Cardiac muscle cell (in vitro differentiated cells and primary cell): ENCODE measurements around the gene CBX3. TPM values are rescaled to one million over a fixed set of nuclear protein-coding genes. Genes with fewer than 3 reads are reported as not detected.
"Not testable (repeated sequence)": the region's sequence is repeated elsewhere in the genome, so short reads cannot be mapped to it uniquely, and the experiment has no call there.

Source experiments
- DNase-seq, 2 donors: peaks; one replicate each; pipeline versions ENCODE4 v3.0.0 to v3.0.0-alpha.2; 2010 to 2017; ENCODE audit warnings: low read depth in 1 of 2, low spot score in 1 of 2
- H3K27ac ChIP-seq: fragments of 200-600 bp; sonication (generic); 2 replicates; pipeline ENCODE4 v1.5.1; 2016
- H3K27me3 ChIP-seq: fragments of 200-600 bp; sonication (generic); 2 replicates; pipeline ENCODE4 v1.6.0; 2016; ENCODE audit warnings: control low read depth
- H3K36me3 ChIP-seq: fragments of 200-600 bp; sonication (generic); 2 replicates; pipeline ENCODE4 v1.5.1; 2016; ENCODE audit warnings: control low read depth
- H3K4me1 ChIP-seq: fragments of 200-600 bp; sonication (generic); 2 replicates; pipeline ENCODE4 v1.8.1; 2017; ENCODE audit warnings: low read depth, mild to moderate bottlenecking, mixed run types
- H3K4me3 ChIP-seq: fragments of 200-600 bp; sonication (generic); 2 replicates; pipeline ENCODE4 v1.5.1; 2016; ENCODE audit warnings: mild to moderate bottlenecking
- H3K9me3 ChIP-seq: fragments of 200-600 bp; sonication (generic); 2 replicates; pipeline ENCODE4 v1.5.1; 2017; ENCODE audit warnings: low read depth, mild to moderate bottlenecking, control low read depth
- polyA plus RNA-seq: library from polyadenylated mRNA; unstranded; fragments of >200 nt; fragmentation: Nextera tagmentation; extraction: Ambion mirVana; gene quantifications from 2 replicates; pipeline ENCODE4 v1.2.1, GENCODE V29; 2016
- total RNA-seq: library from RNA; depleted of rRNA; stranded (reverse); fragments of >200 nt; gene quantifications from 2 replicates; pipeline ENCODE4 v1.2.3, GENCODE V29; 2016
- TF ChIP-seq, protein P1 (sequence below): IDR thresholded peaks from 2 replicates; pipeline ENCODE4 v1.5.1; 2012; ENCODE audit warnings: low read depth, mild to moderate bottlenecking, low read length

CBX3 gene
- total and polyA plus RNA-seq, 2 experiments from 2014 or later: 213 to 223 TPM

DNA sequence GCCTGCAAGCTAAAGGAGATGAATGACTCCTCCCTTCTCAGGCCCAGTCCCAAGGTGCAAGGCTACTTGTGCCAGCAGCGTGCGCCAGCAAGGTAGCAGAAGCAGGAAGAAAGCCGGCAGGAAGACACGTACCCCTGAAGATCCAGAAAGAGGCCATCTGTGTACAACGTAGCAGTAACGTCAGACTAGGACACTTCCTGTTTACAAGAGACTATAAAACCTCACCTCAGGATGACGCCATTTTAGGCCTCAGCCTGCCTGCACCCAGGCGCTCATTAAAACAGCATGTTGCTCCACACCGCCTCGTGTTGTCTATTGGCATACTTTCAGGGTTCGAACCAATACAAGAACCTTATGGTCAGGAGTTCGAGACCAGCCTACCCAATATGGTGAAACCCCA is 48.7 kb downstream of the CBX3 start:
- DNase-seq: no peak
- no peak overlapping the region for H3K4me3 ChIP-seq
- no peaks in the 10 kb centered on the region for H3K4me1 ChIP-seq
- H3K9me3 ChIP-seq: no peaks in the 10 kb centered on the region
- H3K27me3 ChIP-seq: no peaks in the 10 kb centered on the region
- H3K27ac ChIP-seq: no peak overlapping the region
- H3K36me3 ChIP-seq: no peaks in the 10 kb centered on the region
- TF ChIP-seq, protein P1, sequence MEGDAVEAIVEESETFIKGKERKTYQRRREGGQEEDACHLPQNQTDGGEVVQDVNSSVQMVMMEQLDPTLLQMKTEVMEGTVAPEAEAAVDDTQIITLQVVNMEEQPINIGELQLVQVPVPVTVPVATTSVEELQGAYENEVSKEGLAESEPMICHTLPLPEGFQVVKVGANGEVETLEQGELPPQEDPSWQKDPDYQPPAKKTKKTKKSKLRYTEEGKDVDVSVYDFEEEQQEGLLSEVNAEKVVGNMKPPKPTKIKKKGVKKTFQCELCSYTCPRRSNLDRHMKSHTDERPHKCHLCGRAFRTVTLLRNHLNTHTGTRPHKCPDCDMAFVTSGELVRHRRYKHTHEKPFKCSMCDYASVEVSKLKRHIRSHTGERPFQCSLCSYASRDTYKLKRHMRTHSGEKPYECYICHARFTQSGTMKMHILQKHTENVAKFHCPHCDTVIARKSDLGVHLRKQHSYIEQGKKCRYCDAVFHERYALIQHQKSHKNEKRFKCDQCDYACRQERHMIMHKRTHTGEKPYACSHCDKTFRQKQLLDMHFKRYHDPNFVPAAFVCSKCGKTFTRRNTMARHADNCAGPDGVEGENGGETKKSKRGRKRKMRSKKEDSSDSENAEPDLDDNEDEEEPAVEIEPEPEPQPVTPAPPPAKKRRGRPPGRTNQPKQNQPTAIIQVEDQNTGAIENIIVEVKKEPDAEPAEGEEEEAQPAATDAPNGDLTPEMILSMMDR: no peak

DNA sequence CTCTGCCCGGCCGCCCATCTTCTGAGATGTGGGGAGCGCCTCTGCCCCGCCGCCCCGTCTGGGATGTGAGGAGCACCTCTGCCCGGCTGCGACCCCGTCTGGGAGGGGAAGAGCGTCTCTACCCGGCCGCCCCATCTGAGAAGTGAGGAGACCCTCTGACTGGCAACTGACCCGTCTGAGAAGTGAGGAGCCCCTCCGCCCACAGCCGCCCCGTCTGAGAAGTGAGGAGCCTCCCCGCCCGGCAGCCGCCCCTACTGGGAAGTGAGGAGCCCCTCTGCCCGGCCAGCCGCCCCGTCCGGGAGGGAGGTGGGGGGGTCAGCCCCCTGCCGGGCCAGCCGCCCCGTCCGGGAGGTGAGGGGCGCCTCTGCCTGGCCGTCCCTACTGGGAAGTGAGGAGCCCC is 60.3 kb downstream of the CBX3 start:
- not testable (repeated sequence) for H3K4me1 ChIP-seq, H3K9me3 ChIP-seq, H3K27ac ChIP-seq, H3K36me3 ChIP-seq, DNase-seq, H3K27me3 ChIP-seq, H3K4me3 ChIP-seq

Other genes starting within 250 kb of the CBX3 start
- 2.1 TPM in 2 replicates for gene NFE2L3, start 49.5 kb upstream of the CBX3 start, total RNA-seq
- gene NFE2L3, start 49.5 kb upstream of the CBX3 start, polyA plus RNA-seq: 2.1 and 3.8 TPM in 2 replicates
- 247 and 450 TPM in 2 replicates for gene HNRNPA2B1, start 999 bp upstream of the CBX3 start, total RNA-seq
- gene HNRNPA2B1, start 999 bp upstream of the CBX3 start, polyA plus RNA-seq: 880 and 1,016 TPM in 2 replicates
- gene SNX10, start 90.1 kb downstream of the CBX3 start, total RNA-seq: 3.3 and 5.0 TPM in 2 replicates
- 9.3 and 11.6 TPM in 2 replicates for gene SNX10, start 90.1 kb downstream of the CBX3 start, polyA plus RNA-seq